ENCODE data around the gene PHACTR4.
"Not testable (repeated sequence)": the region's sequence is repeated elsewhere in the genome, so short reads cannot be mapped to it uniquely, and the experiment has no call there.

The PHACTR4 gene

DNA sequence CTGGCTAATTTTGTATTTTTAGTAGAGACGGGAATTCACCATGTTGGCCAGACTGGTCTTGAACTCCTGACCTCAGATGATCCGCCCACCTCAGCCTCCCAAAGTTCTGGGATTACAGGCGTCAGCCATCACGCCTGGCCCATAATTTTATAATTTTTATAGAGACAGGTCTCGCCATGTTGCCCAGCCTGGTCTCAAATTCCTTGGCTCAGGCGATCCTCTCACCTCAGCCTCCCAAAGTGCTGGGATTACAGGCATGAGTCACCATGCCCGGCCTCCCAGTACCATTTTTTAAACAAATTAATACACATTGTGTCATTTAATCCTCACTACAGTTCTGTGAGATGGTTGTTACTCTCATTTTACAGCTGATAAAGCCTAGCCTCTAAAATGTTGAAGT lies 3.9 kb downstream of the PHACTR4 start:
- not testable (repeated sequence) for DNase-seq

DNA sequence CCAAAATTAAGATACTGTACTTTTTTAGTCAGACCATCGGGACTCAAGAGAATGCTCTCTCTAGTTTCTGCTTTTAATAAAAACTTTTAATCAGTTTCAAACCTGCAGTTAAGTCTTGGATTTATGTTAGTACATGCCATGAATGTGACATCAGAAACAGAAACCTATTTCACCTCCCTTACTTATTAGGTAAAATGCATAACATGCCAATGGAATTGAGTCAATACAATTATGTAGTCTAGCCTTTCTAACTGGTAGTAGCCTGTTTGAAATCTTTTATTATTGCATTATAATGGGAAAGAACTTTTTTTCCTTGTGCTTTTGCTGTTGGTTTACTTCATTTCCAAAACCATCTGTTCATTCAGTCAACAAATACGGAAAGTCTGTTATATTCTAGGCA lies 4.8 kb downstream of the PHACTR4 start:
- DNase-seq = no peak

DNA sequence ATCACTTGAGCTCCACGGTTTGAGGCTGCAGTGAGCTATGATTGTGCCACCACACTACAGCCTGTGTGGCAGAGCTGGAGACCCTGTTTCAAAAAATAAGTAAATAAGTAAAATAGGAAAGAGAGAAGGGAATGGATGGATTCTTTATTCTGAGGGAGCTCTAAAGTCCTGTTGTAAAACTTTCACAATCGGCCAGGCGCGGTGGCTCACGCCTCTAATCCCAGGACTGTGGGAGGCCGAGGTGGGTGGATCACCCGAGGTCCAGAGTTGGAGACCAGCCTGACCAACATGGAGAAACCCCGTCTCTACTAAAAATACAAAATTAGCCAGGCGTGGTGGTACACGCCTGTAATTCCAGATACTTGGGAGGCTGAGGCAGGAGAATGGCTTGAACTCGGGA lies 6.1 kb downstream of the PHACTR4 start:
- not testable (repeated sequence) for DNase-seq

GRCh38 chr1:28376195-28376594 lies 6.7 kb downstream of the PHACTR4 start:
- not testable (repeated sequence) for DNase-seq

GRCh38 chr1:28378906-28379305 lies 9.4 kb downstream of the PHACTR4 start:
- no peak for DNase-seq

GRCh38 chr1:28380394-28380793 lies 10.9 kb downstream of the PHACTR4 start:
- no peak for DNase-seq

GRCh38 chr1:28383785-28384184 lies 14.2 kb downstream of the PHACTR4 start:
- DNase-seq = not testable (repeated sequence)

DNA sequence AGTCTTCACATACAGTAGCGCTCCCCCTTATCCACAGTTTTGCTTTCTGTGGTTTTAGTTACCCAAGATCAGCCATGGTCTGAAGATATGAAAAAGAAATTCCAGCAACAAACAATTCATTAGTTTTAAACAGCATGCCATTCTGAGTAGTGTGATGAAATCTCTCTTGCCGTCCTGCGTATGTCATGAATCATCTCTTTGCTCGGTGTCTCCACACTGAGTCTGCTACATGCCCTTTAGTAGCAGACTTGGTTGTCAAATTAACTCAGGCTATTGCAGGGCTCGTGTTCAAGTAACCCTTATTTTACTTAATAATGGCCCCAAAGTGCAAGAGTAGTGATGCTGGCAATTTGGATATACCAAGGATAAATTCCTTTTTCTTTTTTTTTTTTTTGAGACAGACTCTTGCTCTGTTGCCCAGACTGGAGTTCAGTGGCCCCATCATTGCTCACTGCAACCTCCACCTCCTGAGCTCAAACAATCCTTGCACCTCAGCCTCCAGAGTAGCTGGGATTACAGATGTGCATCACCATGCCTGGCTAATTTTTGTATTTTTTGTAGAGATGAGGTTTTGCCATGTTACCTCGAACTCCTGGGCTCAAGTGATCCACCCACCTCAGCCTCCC lies 22.6 kb downstream of the PHACTR4 start:
- no peak for DNase-seq

DNA sequence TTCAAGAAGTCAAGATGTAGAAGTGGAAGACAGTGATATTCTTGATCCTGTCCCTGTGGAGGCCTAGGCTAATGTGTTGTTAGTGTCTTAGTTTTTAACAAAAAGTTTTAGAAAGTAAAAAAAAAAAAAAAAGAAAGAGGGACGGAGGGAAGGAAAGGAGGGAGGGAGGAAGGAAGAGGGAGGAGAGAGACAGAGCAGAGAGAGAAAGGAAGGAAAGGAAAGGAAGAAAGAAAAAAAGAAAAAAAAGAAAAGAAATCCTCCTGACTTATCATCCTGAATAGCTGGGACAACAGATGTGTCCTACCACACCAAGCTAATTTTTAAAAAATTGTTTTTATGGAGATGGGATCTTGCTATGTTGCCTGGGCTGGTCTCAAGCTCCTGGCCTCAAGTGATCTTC lies 24.6 kb downstream of the PHACTR4 start:
- DNase-seq = no peak

GRCh38 chr1:28395181-28395580 lies 25.6 kb downstream of the PHACTR4 start:
- no peak for DNase-seq

- no peak for DNase-seq
Measured at GRCh38 chr1:28401760-28402159, 32.2 kb downstream of the PHACTR4 start.

GRCh38 chr1:28409090-28409489 lies 39.5 kb downstream of the PHACTR4 start:
- no peak for DNase-seq

DNA sequence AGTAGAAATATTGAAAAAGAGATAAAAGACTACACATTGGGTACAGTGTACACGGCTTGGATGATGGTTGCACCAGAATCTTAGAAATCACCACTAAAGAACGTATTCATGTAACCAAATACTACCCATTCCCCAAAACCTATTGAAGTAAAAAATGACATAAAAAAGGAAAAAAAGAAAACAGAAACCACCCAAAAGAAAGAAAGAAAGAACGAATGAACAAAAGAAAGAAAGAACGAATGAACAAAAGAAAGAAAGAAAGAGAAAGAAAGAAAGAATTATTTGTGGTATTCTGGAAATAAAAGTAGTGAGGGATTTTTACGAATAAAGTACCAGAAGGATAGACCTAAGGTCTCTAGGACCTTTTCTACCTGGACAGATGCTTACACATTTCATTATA lies 42.1 kb downstream of the PHACTR4 start:
- DNase-seq = no peak

DNA sequence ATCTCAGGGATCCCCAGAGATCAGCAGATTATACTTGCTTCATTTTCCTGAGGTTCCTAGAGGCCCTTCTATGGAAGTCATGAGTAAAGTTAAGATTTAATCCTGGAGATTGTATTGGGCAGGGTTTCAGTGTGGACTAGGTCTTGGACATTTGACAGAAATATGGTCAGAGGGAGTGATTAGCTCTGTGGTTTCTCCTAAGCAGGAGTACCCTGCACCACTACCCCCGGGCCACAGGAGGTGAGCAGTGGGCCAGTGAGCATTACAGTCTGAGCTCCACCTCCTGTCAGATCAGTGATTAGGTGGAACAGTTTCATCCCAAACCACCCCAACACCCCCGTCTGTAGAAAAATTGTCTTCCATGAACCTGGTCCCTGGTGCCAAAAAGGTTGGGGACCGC lies 43.2 kb downstream of the PHACTR4 start:
- no peak for DNase-seq

GRCh38 chr1:28416509-28417194 lies 47.1 kb downstream of the PHACTR4 start:
- DNase-seq = no peak

- peak; percentile 11 for DNase-seq
Measured at GRCh38 chr1:28417441-28417922, 47.9 kb downstream of the PHACTR4 start.

- no peak for DNase-seq
Measured at GRCh38 chr1:28417926-28418637, 48.5 kb downstream of the PHACTR4 start.

GRCh38 chr1:28421744-28422143 lies 52.2 kb downstream of the PHACTR4 start:
- DNase-seq = no peak

GRCh38 chr1:28426831-28427230 lies 57.3 kb downstream of the PHACTR4 start:
- DNase-seq = no peak

DNA sequence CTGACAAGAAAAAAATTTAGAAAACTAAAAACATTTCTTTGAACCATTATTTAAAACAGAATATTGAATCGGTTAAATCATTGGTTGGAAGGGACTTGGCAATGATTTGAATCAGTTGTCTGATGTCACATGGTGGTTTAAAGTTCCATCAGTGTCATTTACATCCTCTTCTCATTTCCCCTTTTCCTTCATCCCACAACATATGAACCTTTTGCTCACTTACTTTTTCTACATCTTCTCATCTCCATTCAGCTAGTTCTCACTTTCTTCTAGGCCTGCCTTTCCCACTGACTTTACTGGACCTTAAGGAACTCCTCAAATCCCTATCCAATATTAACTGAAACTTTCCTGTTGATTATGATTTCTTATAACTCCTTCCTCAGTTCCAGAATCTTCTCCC lies 58.5 kb downstream of the PHACTR4 start:
- no peak for DNase-seq

GRCh38 chr1:28428990-28429520 lies 59.5 kb downstream of the PHACTR4 start:
- no peak for DNase-seq

- DNase-seq = no peak
Measured at GRCh38 chr1:28436211-28436769, 66.8 kb downstream of the PHACTR4 start.

- no peak for DNase-seq
Measured at GRCh38 chr1:28437264-28437923, 67.9 kb downstream of the PHACTR4 start.
